B cell (primary cell): ENCODE data around the gene SIK3. TPM values are rescaled to one million over a fixed set of nuclear protein-coding genes. Genes with fewer than 3 reads are reported as not detected.

Experiments used
- ATAC-seq: fragments of 200-7000 bp; cut with Tn5 transposase; one replicate; pipeline ENCODE4 v1.10.0; 2021; ENCODE audit warnings: low read depth, mild to moderate bottlenecking, moderate number of reproducible peaks, moderate library complexity
- CTCF ChIA-PET: fragments of 350-600 bp; sonication (Branson Sonifier 250); formaldehyde crosslinking; loops from one replicate; lab custom pipeline; 2021; ENCODE audit warnings: antibody characterized with exemption, inconsistent platforms; lab: Charles Lee
- POLR2A ChIA-PET: fragments of 350-600 bp; sonication (Branson Sonifier 250); formaldehyde crosslinking; loops from one replicate; lab custom pipeline; 2021; ENCODE audit warnings: antibody characterized with exemption; lab: Charles Lee
- DNase-seq: peaks from one replicate; pipeline ENCODE4 v3.0.0; 2013
- H2AFZ ChIP-seq: 2 replicates; pipeline ENCODE4 v1.6.1; 2012; ENCODE audit warnings: mild to moderate bottlenecking, low read depth, low read length; ENCODE audit not compliant: insufficient read depth, poor library complexity, severe bottlenecking
- H3K27ac ChIP-seq, 2 donors: 1 replicate in 1 of 2; 2 replicates in 1 of 2; pipeline ENCODE4 v1.5.1; 2012 to 2013; ENCODE audit warnings: low read length in 2 of 2, mild to moderate bottlenecking in 2 of 2, moderate library complexity in 1 of 2
- H3K27me3 ChIP-seq, 4 experiments: fragments of 200-600 bp in 1 of 4; sonication (generic) in 1 of 4; replicated peaks in 1 of 4; 1 replicate in 2 of 4; 2 replicates in 2 of 4; pipeline versions ENCODE4 v1.6.1 to v1.7.0; 2013 to 2016; ENCODE audit warnings: low read length in 3 of 4, mild to moderate bottlenecking in 2 of 4, mixed read lengths in 1 of 4, moderate library complexity in 1 of 4; ENCODE audit not compliant: insufficient read depth in 4 of 4, control insufficient read depth in 3 of 4; ENCODE audit errors: control extremely low read depth in 1 of 4
- H3K36me3 ChIP-seq, 2 experiments: replicated peaks in 1 of 2; 1 replicate in 1 of 2; 2 replicates in 1 of 2; pipeline versions ENCODE4 v1.6.1 to v1.7.1; 2013; ENCODE audit warnings: low read length in 1 of 2; ENCODE audit not compliant: insufficient read depth in 2 of 2, control insufficient read depth in 1 of 2; ENCODE audit errors: control extremely low read depth in 1 of 2, extremely low read depth in 1 of 2
- H3K4me1 ChIP-seq, 2 donors: fragments of 200-600 bp in 1 of 2; sonication (generic) in 1 of 2; 1 replicate in 1 of 2; 2 replicates in 1 of 2; pipeline versions ENCODE4 v1.5.1 to v1.6.1; 2013 to 2017; ENCODE audit warnings: low read length in 2 of 2; ENCODE audit not compliant: control insufficient read depth in 2 of 2, insufficient read depth in 2 of 2
- H3K4me2 ChIP-seq: replicated peaks from 2 replicates; pipeline ENCODE3; 2012; ENCODE audit warnings: mild to moderate bottlenecking, low read depth, low read length; ENCODE audit not compliant: poor library complexity, severe bottlenecking
- H3K4me3 ChIP-seq, 5 experiments: fragments of 200-600 bp in 1 of 5; sonication (generic) in 1 of 5; 1 replicate in 3 of 5; 2 replicates in 2 of 5; pipeline versions ENCODE4 v1.5.1 to v1.7.0; 2011 to 2016; ENCODE audit warnings: low read length in 4 of 5, mild to moderate bottlenecking in 4 of 5, low read depth in 2 of 5, control low read depth in 1 of 5, moderate library complexity in 1 of 5; ENCODE audit not compliant: insufficient read depth in 1 of 5; ENCODE audit errors: control extremely low read depth in 1 of 5, extremely low read depth in 1 of 5
- H3K79me2 ChIP-seq: fragments of 200-600 bp; sonication (generic); one replicate; pipeline ENCODE4 v1.6.0; 2016; ENCODE audit warnings: low read length; ENCODE audit not compliant: control insufficient read depth, insufficient read depth
- H3K9ac ChIP-seq: fragments of 200-600 bp; sonication (generic); 2 replicates; pipeline ENCODE4 v1.6.1; 2017; ENCODE audit warnings: mild to moderate bottlenecking, low read length, moderate library complexity
- H3K9me3 ChIP-seq, 3 donors: one replicate each; pipeline versions ENCODE4 v1.6.1 to v1.7.1; 2013; ENCODE audit warnings: low read length in 2 of 3; ENCODE audit not compliant: control insufficient read depth in 2 of 3, insufficient read depth in 1 of 3; ENCODE audit errors: control extremely low read depth in 1 of 3
- H4K20me1 ChIP-seq: 2 replicates; pipeline ENCODE4 v1.6.0; 2012; ENCODE audit warnings: mild to moderate bottlenecking, low read length; ENCODE audit not compliant: insufficient read depth, control insufficient read depth, poor library complexity, severe bottlenecking
- H3K27ac Mint-ChIP-seq: one replicate; pipeline ENCODE4 v1.8.0; 2021; ENCODE audit warnings: mixed read lengths
- H3K27me3 Mint-ChIP-seq: one replicate; pipeline ENCODE4 v1.8.0; 2021; ENCODE audit warnings: mixed read lengths
- H3K4me1 Mint-ChIP-seq: one replicate; pipeline ENCODE4 v1.8.0; 2021; ENCODE audit warnings: mixed read lengths
- H3K4me3 Mint-ChIP-seq: one replicate; pipeline ENCODE4 v1.8.0; 2021; ENCODE audit warnings: mixed read lengths
- H3K9me3 Mint-ChIP-seq: one replicate; pipeline ENCODE4 v1.8.0; 2022; ENCODE audit warnings: mixed read lengths; ENCODE audit not compliant: insufficient read depth
- EZH2 ChIP-seq: IDR thresholded peaks from 2 replicates; pipeline ENCODE4 v1.6.1; 2012; ENCODE audit warnings: borderline replicate concordance, low read depth, mild to moderate bottlenecking, moderate library complexity, low read length; ENCODE audit not compliant: insufficient read depth, poor library complexity, severe bottlenecking
- WGBS: methylation state at CpG from one replicate; pipeline ENCODE4 v1.1.5; 2013; ENCODE audit warnings: missing lambda C conversion rate; ENCODE audit not compliant: insufficient coverage; 5-methylcytosine and 5-hydroxymethylcytosine counted together
- intact Hi-C: fragments of 100-400 bp; cut with micrococcal nuclease; formaldehyde crosslinking; loops from one replicate; pipeline ENCODE4 v1.10.0; 2022
- polyA plus RNA-seq: library from polyadenylated mRNA; depleted of rRNA; stranded (reverse); fragments of >200 nt; gene quantifications from 2 replicates; pipeline ENCODE4 v1.2.3, GENCODE V29; 2012
- total RNA-seq, 2 donors: library from RNA; stranded (reverse); fragments of 120-200 nt in 1 of 2; gene quantifications; 1 replicate in 1 of 2; 2 replicates in 1 of 2; pipeline versions ENCODE4 v1.2.3 to v1.2.4, GENCODE V29; 2013 to 2022
- TF ChIP-seq, protein P1 (sequence below): fragments of 200-600 bp; IDR thresholded peaks from one replicate; pipeline ENCODE4 v1.8.0; 2022; ENCODE audit warnings: antibody characterized with exemption, mild to moderate bottlenecking

Gene SIK3
- total and polyA plus RNA-seq, 2 donors (not counting 1 experiment from before 2014, with no cell fraction given): 36.5 to 180 TPM

- H3K9me3 ChIP-seq: no peaks in the 10 kb centered on the region
- H3K27me3 Mint-ChIP-seq: peaks cover 15% of the 10 kb centered on the region
- H4K20me1 ChIP-seq: no peaks in the 10 kb centered on the region
- no peaks in the 10 kb centered on the region for H3K36me3 ChIP-seq
- no peaks in the 10 kb centered on the region for H3K4me1 ChIP-seq
- intact Hi-C loops: no loop called here
- DNase-seq (no peak), ATAC-seq (no peak)
- CTCF ChIA-PET: no interaction called here
- H3K9ac ChIP-seq: no peak overlapping the region
- WGBS: 100% methylated on average over 1 of the region's 3 CpGs
- no peak overlapping the region for H3K4me3 Mint-ChIP-seq
- H3K4me1 Mint-ChIP-seq: no peaks in the 10 kb centered on the region
- no peak overlapping the region for H3K27ac Mint-ChIP-seq
- H2AFZ ChIP-seq: no peak overlapping the region
- H3K9me3 Mint-ChIP-seq: no peaks in the 10 kb centered on the region
- no peak overlapping the region for H3K27ac ChIP-seq
- TF ChIP-seq, protein P1, sequence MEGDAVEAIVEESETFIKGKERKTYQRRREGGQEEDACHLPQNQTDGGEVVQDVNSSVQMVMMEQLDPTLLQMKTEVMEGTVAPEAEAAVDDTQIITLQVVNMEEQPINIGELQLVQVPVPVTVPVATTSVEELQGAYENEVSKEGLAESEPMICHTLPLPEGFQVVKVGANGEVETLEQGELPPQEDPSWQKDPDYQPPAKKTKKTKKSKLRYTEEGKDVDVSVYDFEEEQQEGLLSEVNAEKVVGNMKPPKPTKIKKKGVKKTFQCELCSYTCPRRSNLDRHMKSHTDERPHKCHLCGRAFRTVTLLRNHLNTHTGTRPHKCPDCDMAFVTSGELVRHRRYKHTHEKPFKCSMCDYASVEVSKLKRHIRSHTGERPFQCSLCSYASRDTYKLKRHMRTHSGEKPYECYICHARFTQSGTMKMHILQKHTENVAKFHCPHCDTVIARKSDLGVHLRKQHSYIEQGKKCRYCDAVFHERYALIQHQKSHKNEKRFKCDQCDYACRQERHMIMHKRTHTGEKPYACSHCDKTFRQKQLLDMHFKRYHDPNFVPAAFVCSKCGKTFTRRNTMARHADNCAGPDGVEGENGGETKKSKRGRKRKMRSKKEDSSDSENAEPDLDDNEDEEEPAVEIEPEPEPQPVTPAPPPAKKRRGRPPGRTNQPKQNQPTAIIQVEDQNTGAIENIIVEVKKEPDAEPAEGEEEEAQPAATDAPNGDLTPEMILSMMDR: no peak
- TF ChIP-seq EZH2: no peak
- POLR2A ChIA-PET: no interaction called here
- H3K27me3 ChIP-seq: peaks cover 0 to 3% (median 0%) of the 10 kb centered on the region in 4 experiments
- no peaks in the 10 kb centered on the region for H3K79me2 ChIP-seq
- H3K4me3 ChIP-seq: no peak overlapping the region
- H3K4me2 ChIP-seq: no peak overlapping the region
These were observed 287.0 kb downstream of the SIK3 start for GRCh38 chr11:116811194-116811593.

- peaks cover 22% of the 10 kb centered on the region for H3K27me3 Mint-ChIP-seq
- ChIA-PET POLR2A (no interaction called here), CTCF (no interaction called here)
- Histone ChIP-seq H3K27me3 (peaks cover 0 to 3% (median 0%) of the 10 kb centered on the region in 4 experiments), H4K20me1 (no peaks in the 10 kb centered on the region), H3K9ac (no peak overlapping the region), H3K36me3 (no peaks in the 10 kb centered on the region), H3K4me3 (no peak overlapping the region), H2AFZ (no peak overlapping the region), H3K79me2 (no peaks in the 10 kb centered on the region), H3K9me3 (no peaks in the 10 kb centered on the region), H3K4me1 (no peaks in the 10 kb centered on the region), H3K27ac (no peak overlapping the region), H3K4me2 (no peak overlapping the region)
- ATAC-seq: no peak
- no peak overlapping the region for H3K27ac Mint-ChIP-seq
- H3K9me3 Mint-ChIP-seq: no peaks in the 10 kb centered on the region
- H3K4me3 Mint-ChIP-seq: no peak overlapping the region
- no peak for DNase-seq
- no peaks in the 10 kb centered on the region for H3K4me1 Mint-ChIP-seq
- TF ChIP-seq, protein P1: no peak
- no peak for TF ChIP-seq EZH2
- intact Hi-C loops: no loop called here
- 84% methylated on average over 7 of the region's 14 CpGs for WGBS
These were observed 289.7 kb downstream of the SIK3 start for GRCh38 chr11:116808262-116809175.
